Heart right ventricle (tissue), 16 donors: ENCODE measurements around the gene MUC22. TPM values are rescaled to one million over a fixed set of nuclear protein-coding genes. Genes with fewer than 3 reads are reported as not detected.
"Not testable (repeated sequence)": the region's sequence is repeated elsewhere in the genome, so short reads cannot be mapped to it uniquely, and the experiment has no call there.

Experiments used
- ATAC-seq, 8 donors: fragments of 200-7000 bp; cut with Tn5 transposase; one replicate each; pipeline ENCODE4 v1.9.1; 2020; ENCODE audit warnings: mild to moderate bottlenecking in 8 of 8, moderate library complexity in 8 of 8, moderate number of reproducible peaks in 1 of 8
- DNase-seq, 2 donors: peaks; one replicate each; pipeline ENCODE4 v3.0.0-alpha.2; 2020
- H3K27ac ChIP-seq, 10 donors: fragments of 200-600 bp; sonication (generic) in 2 of 10; one replicate each; pipeline versions ENCODE4 v1.5.0 to v1.8.0; 2020 to 2022; ENCODE audit warnings: mild to moderate bottlenecking in 3 of 10
- H3K27me3 ChIP-seq, 7 donors: fragments of 200-600 bp; one replicate each; pipeline ENCODE4 v1.8.0; 2021 to 2022; ENCODE audit warnings: mild to moderate bottlenecking in 2 of 7
- H3K36me3 ChIP-seq, 9 donors: fragments of 200-600 bp; sonication (generic) in 1 of 9; one replicate each; pipeline versions ENCODE4 v1.5.0 to v1.8.0; 2020 to 2022; ENCODE audit warnings: mild to moderate bottlenecking in 2 of 9
- H3K4me1 ChIP-seq, 9 donors: fragments of 200-600 bp; sonication (generic) in 1 of 9; one replicate each; pipeline versions ENCODE4 v1.5.0 to v1.8.0; 2020 to 2022; ENCODE audit warnings: mild to moderate bottlenecking in 4 of 9
- H3K4me3 ChIP-seq, 10 donors: fragments of 200-600 bp; sonication (generic) in 2 of 10; one replicate each; pipeline versions ENCODE4 v1.5.0 to v1.8.0; 2020 to 2022; ENCODE audit warnings: mild to moderate bottlenecking in 7 of 10, moderate library complexity in 2 of 10
- H3K9me3 ChIP-seq, 11 donors: fragments of 200-600 bp in 10 of 11; sonication (generic) in 2 of 11; one replicate each; pipeline versions ENCODE4 v1.5.0 to v1.8.0; 2013 to 2022; ENCODE audit warnings: mild to moderate bottlenecking in 2 of 11, control low read depth in 1 of 11, moderate library complexity in 1 of 11
- CTCF ChIP-seq, 9 donors: fragments of 200-600 bp; sonication (generic) in 2 of 9; IDR thresholded peaks; one replicate each; pipeline versions ENCODE4 v1.5.0 to v1.8.0; 2021 to 2022; ENCODE audit warnings: antibody characterized with exemption in 9 of 9, mild to moderate bottlenecking in 5 of 9, moderate library complexity in 1 of 9
- WGBS, 2 donors: extraction: QIAGEN DNeasy Blood & Tissue Kit; methylation state at CpG; one replicate each; pipeline ENCODE4 v1.1.7; 2013; ENCODE audit warnings: inconsistent platforms in 1 of 2; 5-methylcytosine and 5-hydroxymethylcytosine counted together
- intact Hi-C, 10 donors: fragments of 100-400 bp; cut with DNase I; formaldehyde crosslinking; loops; one replicate each; pipeline versions ENCODE4 v1.11.1 to v1.14.2; 2022
- polyA plus RNA-seq, 2 donors: library from polyadenylated mRNA; stranded (reverse); fragments of 200-250 nt; gene quantifications; one replicate each; pipeline ENCODE4 v1.2.3, GENCODE V29; 2013
- total RNA-seq, 10 donors: library from RNA; stranded (reverse); fragmentation: NEBNext Ultra II Directional in 3 of 10; extraction: Animal tissue kit (Norgen Biotek cat#: 25700) in 3 of 10; gene quantifications; one replicate each; pipeline versions ENCODE4 v1.2.1 to v1.2.4, GENCODE V29; 2021 to 2023
- donor health status: Arrhythmogenic right ventricular cardiomyopathy.
- donor health status: ischemic (EF 13 %, LVEDD 7.1; RV severe dilation, severe dysfunction).
- donor health status: healthy with polysubstance abuse.
- donor health status: DM: no; HTN: yes; CAD: no.
- donor health status: DM: no; HTN: no; CAD: no.
- donor health status: ischemic (EF 25% LVEDD 6.9; RV normal size, moderate dysfunction).
- donor health status: ischemic (EF 25% LVEDD 5.7; RV mildly dilated, moderate dysfunction).
- donor health status: healthy.
- donor health status: DM: yes; HTN: yes; CAD: no.
- donor health status: Ischemic cardiomyopathy.
- donor health status: ischemic (EF 35%, LVEDD 5.7; RV mildly dilated, moderate dysfunction).
- donor health status: nonischemic (EF 11% LVEDD 7.7; RV severe dilation, severe dysfunction).
- donor health status: DM: yes; HTN: yes; CAD: no.
- donor health status: PGD.
- donor health status: ischemic (EF 29% LVEDD 5.4; RV normal size, mild dysfunction).
- donor health status: nonischemic (EF 23%, LVEDD 6.1; RV moderate dilation, normal function).

The MUC22 gene
- total and polyA plus RNA-seq, 12 donors, result under 0.01 to 0.64 (median 0.24) TPM

DNA sequence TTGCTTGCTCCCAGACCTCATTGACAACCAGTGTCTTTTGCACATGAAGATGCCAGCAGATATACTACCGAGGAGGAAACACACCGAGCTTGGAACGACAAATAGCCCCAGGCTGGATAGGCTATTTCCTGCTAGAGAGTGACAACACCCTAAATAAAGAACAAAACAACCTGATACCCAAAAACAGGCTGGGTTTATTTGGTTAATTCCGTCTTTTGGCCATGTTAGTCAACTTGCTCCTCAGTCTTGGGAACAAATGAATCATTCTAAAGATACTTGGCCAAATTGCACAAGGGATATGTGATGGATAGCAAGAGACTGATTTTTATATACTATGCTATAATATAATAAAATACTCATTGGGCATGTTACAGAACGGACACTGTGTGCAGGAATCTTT is 11.5 kb upstream of the MUC22 start:
- no peaks in the 10 kb centered on the region for H3K27me3 ChIP-seq
- no peaks in the 10 kb centered on the region for H3K4me1 ChIP-seq
- no peak for DNase-seq
- 59 to 70% methylated on average over 5 of the region's 5 CpGs for WGBS, 2 donors
- no peaks in the 10 kb centered on the region for H3K36me3 ChIP-seq
- H3K27ac ChIP-seq, result no peak overlapping the region
- no peak overlapping the region for H3K4me3 ChIP-seq
- ATAC-seq, result no peak
- intact Hi-C loops, result no loop called here
- H3K9me3 ChIP-seq, result no peaks in the 10 kb centered on the region
- no peak for TF ChIP-seq CTCF (IDR thresholded peaks at IDR 0.05)

DNA sequence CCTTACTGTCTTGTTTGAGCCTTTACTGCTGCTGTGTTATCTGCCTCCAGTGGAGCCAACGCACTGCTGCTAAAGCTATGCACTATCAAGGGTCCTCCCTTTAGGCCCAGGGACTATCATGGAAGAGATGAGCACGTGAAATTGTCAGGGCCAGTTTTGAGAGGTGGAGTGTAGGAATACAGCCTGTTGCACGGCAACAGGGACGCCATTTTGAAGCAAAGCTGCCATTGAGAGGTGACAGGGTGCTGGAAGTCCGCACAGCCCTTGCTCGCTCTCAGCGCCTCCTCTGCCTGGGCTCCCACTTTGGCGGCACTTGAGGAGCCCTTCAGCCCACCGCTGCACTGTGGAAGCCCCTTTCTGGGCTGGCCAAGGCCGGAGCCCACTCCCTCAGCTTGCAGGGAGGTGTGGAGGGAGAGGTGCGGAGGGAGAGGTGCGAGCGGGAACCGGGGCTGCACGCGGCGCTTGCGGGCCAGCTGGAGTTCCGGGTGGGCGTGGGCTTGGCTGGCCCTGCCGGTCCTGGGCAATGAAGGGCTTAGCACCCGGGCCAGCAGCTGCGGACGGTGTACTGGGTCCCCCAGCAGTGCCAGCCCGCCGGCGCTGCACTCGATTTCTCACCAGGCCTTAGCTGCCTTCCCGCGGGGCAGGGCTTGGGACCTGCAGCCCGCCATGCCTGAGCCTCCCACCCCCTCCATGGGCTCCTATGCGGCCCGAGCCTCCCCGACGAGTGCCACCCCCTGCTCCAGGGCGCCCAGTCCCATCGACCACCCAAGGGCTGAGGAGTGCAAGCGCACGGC is 10.0 kb upstream of the MUC22 start:
- H3K4me1 ChIP-seq, result peaks cover 0 to 14% (median 11%) of the 10 kb centered on the region in 9 donors
- intact Hi-C loops, DNase-seq, H3K4me3 ChIP-seq, H3K36me3 ChIP-seq, ATAC-seq, H3K9me3 ChIP-seq, H3K27me3 ChIP-seq, H3K27ac ChIP-seq: not testable (repeated sequence)
- 93 to 95% methylated on average over 22 to 39 of the region's 39 CpGs for WGBS, 2 donors

GRCh38 chr6:31001281-31001888 is 8.9 kb upstream of the MUC22 start:
- Histone ChIP-seq H3K27ac (no peak overlapping the region), H3K27me3 (no peaks in the 10 kb centered on the region), H3K36me3 (no peaks in the 10 kb centered on the region), H3K4me1 (peaks cover 4 to 23% (median 12%) of the 10 kb centered on the region in 9 donors), H3K9me3 (no peaks in the 10 kb centered on the region), H3K4me3 (no peak overlapping the region)
- WGBS, 2 donors, result 83 to 92% methylated on average over 13 of the region's 13 CpGs
- no peak for ATAC-seq
- DNase-seq, result no peak
- intact Hi-C loops, result no loop called here
- TF ChIP-seq CTCF (IDR thresholded peaks at IDR 0.05), result no peak

- no peak for DNase-seq
- no peak for ATAC-seq
- Histone ChIP-seq H3K27me3 (no peaks in the 10 kb centered on the region), H3K4me1 (peaks cover 4 to 23% (median 12%) of the 10 kb centered on the region in 9 donors), H3K27ac (no peak overlapping the region), H3K36me3 (no peaks in the 10 kb centered on the region), H3K4me3 (no peak overlapping the region), H3K9me3 (no peaks in the 10 kb centered on the region)
- WGBS, 2 donors, result 69 to 76% methylated on average over 2 of the region's 2 CpGs
- intact Hi-C loops, result no loop called here
- no peak for TF ChIP-seq CTCF (IDR thresholded peaks at IDR 0.05)
Observed at GRCh38 chr6:31002471-31002870, 7.8 kb upstream of the MUC22 start.

GRCh38 chr6:31004794-31005193 is 5.5 kb upstream of the MUC22 start:
- TF ChIP-seq CTCF (IDR thresholded peaks at IDR 0.05), result no peak
- peak overlapping the region in 9 of 10 donors; percentile 6 to 79 (median 42) for H3K27ac ChIP-seq
- DNase-seq (no peak), ATAC-seq (peak in 2 of 8 donors; percentile 7 to 26)
- no peaks in the 10 kb centered on the region for H3K36me3 ChIP-seq
- H3K9me3 ChIP-seq, result no peaks in the 10 kb centered on the region
- 65 to 68% methylated on average over 4 of the region's 4 CpGs for WGBS, 2 donors
- H3K4me3 ChIP-seq, result no peak overlapping the region
- H3K27me3 ChIP-seq, result no peaks in the 10 kb centered on the region
- intact Hi-C loops, result no loop called here
- peaks cover 4 to 28% (median 12%) of the 10 kb centered on the region in 9 donors for H3K4me1 ChIP-seq
